ENCODE measurements around the gene LPAR3.

LPAR3 gene

GRCh38 chr1:84892705-84893618 is at the start of gene LPAR3:
LPAR3 (minus strand) TSS chr1:84893206; CDS start chr1:84866120, 27,086 bp downstream.
- Histone ChIP-seq H4K20me1 (ENCODE audit: insufficient read depth) (no peaks in the 10 kb centered on the region), H3K79me2 (ENCODE audit: insufficient read depth, low read depth) (no peaks in the 10 kb centered on the region), H3K36me3 (ENCODE audit: insufficient read depth) (no peaks in the 10 kb centered on the region), H3K4me3 (IDR thresholded peaks at IDR 0.05; ENCODE audit: insufficient read depth, low read depth, low read length) (no peak within 1 kb of the TSS), H2AFZ (ENCODE audit: low read depth) (no peak within 1 kb of the TSS), H3K9ac (no peak within 1 kb of the TSS), H3K4me1 (ENCODE audit: low read depth, poor library complexity, severe bottlenecking) (no peaks in the 10 kb centered on the region), H3K4me2 (no peak within 1 kb of the TSS), H3K27ac (no peak within 1 kb of the TSS), H3K27me3 (ENCODE audit: insufficient read depth, low read depth) (no peaks in the 10 kb centered on the region)
- TF ChIP-seq CTCF (conservative IDR thresholded peaks at IDR 0.05; ENCODE audit: low read depth, low read length): no peak

GRCh38 chr1:84941843-84942242 is 48.8 kb upstream of the LPAR3 start:
- no peak overlapping the region for H3K4me3 ChIP-seq (IDR thresholded peaks at IDR 0.05; ENCODE audit: insufficient read depth, low read depth, low read length)
- H3K4me1 ChIP-seq (ENCODE audit: low read depth, poor library complexity, severe bottlenecking): peaks cover 12% of the 10 kb centered on the region
- H3K9ac ChIP-seq: no peak overlapping the region
- H3K27me3 ChIP-seq (ENCODE audit: insufficient read depth, low read depth): no peaks in the 10 kb centered on the region
- no peak for TF ChIP-seq CTCF (conservative IDR thresholded peaks at IDR 0.05; ENCODE audit: low read depth, low read length)
- H3K4me2 ChIP-seq: no peak overlapping the region
- no peaks in the 10 kb centered on the region for H4K20me1 ChIP-seq (ENCODE audit: insufficient read depth)
- no peak overlapping the region for H3K27ac ChIP-seq
- no peaks in the 10 kb centered on the region for H3K79me2 ChIP-seq (ENCODE audit: insufficient read depth, low read depth)
- H2AFZ ChIP-seq (ENCODE audit: low read depth): no peak overlapping the region
- H3K36me3 ChIP-seq (ENCODE audit: insufficient read depth): no peaks in the 10 kb centered on the region

GRCh38 chr1:84940481-84940880 is 47.5 kb upstream of the LPAR3 start:
- no peaks in the 10 kb centered on the region for H3K36me3 ChIP-seq (ENCODE audit: insufficient read depth)
- H4K20me1 ChIP-seq (ENCODE audit: insufficient read depth): no peaks in the 10 kb centered on the region
- peaks cover under 1% of the 10 kb centered on the region for H3K4me1 ChIP-seq (ENCODE audit: low read depth, poor library complexity, severe bottlenecking)
- no peaks in the 10 kb centered on the region for H3K27me3 ChIP-seq (ENCODE audit: insufficient read depth, low read depth)
- no peak overlapping the region for H2AFZ ChIP-seq (ENCODE audit: low read depth)
- H3K4me3 ChIP-seq (IDR thresholded peaks at IDR 0.05; ENCODE audit: insufficient read depth, low read depth, low read length): no peak overlapping the region
- H3K79me2 ChIP-seq (ENCODE audit: insufficient read depth, low read depth): no peaks in the 10 kb centered on the region
- no peak overlapping the region for H3K9ac ChIP-seq
- no peak overlapping the region for H3K4me2 ChIP-seq
- TF ChIP-seq CTCF (conservative IDR thresholded peaks at IDR 0.05; ENCODE audit: low read depth, low read length): no peak
- no peak overlapping the region for H3K27ac ChIP-seq

- Histone ChIP-seq H3K4me3 (IDR thresholded peaks at IDR 0.05; ENCODE audit: insufficient read depth, low read depth, low read length) (no peak overlapping the region), H4K20me1 (ENCODE audit: insufficient read depth) (no peaks in the 10 kb centered on the region), H3K27ac (no peak overlapping the region), H3K9ac (no peak overlapping the region), H3K4me1 (ENCODE audit: low read depth, poor library complexity, severe bottlenecking) (no peaks in the 10 kb centered on the region), H3K4me2 (no peak overlapping the region), H3K79me2 (ENCODE audit: insufficient read depth, low read depth) (no peaks in the 10 kb centered on the region), H3K27me3 (ENCODE audit: insufficient read depth, low read depth) (no peaks in the 10 kb centered on the region), H3K36me3 (ENCODE audit: insufficient read depth) (no peaks in the 10 kb centered on the region), H2AFZ (ENCODE audit: low read depth) (no peak overlapping the region)
- TF ChIP-seq CTCF (conservative IDR thresholded peaks at IDR 0.05; ENCODE audit: low read depth, low read length): no peak
Observed at GRCh38 chr1:84939761-84940160, 46.8 kb upstream of the LPAR3 start.

Measured in KMS-11 (cell line).